Stimulated activated CD4-positive, alpha-beta T cell treated with anti-CD3 and anti-CD28 coated beads, Interleukin-1b, Interleukin-23, amount 100 ng/mL, for 1 hour (primary cell): Measurements from ENCODE around the gene LYZ.

Experiments used
- DNase-seq, 2 donors: peaks; one replicate each; pipeline ENCODE4 v3.0.0-alpha.2; 2020; ENCODE audit warnings: low read depth in 2 of 2

The LYZ gene

DNA sequence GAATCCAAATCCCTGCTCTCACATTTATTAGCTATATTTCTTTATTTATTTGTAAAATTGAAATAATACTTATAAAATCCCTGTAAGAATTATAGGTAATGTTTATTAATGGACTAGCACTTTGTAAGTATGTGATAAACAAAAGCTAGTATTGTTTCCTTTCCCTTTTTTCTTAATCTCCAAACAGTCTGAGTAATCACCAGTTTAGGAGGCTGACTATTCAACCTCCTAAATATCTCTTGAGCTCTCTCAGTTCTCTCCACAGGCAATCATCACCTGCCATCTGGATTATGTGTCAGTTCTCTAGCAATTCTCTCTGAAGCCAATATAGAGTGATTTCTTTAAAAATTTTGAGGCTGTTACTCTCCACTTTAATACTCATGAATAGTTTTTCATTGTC, 9.2 kb upstream of the LYZ start:
- DNase-seq: no peak

GRCh38 chr12:69339999-69340398, 8.2 kb upstream of the LYZ start:
- DNase-seq: no peak

DNA sequence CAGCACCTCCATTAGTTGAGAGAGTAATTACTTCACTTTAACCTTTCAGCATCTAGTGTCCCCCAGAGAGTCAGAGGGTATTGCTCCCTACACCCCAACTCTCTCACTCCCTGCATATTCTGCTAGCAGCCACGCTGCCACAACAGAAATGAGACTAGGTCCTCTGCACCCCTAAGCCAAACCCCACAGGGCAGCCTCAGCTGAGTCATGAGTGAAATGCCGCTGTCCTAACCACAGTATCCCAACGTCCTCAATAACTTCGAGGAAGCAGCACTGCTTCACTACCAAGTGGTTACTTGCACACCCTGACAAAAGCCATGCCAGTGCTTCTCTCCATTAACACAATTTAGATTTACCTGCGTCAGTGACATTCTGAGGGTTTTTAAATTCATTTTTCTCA, 6.9 kb upstream of the LYZ start:
- no peak for DNase-seq

GRCh38 chr12:69342421-69342820, 5.8 kb upstream of the LYZ start:
- no peak for DNase-seq

GRCh38 chr12:69343357-69343756, 4.8 kb upstream of the LYZ start:
- DNase-seq: no peak

- no peak for DNase-seq
These were observed 4.1 kb upstream of the LYZ start for GRCh38 chr12:69343885-69344612.

GRCh38 chr12:69345077-69345476, 3.1 kb upstream of the LYZ start:
- no peak for DNase-seq

DNA sequence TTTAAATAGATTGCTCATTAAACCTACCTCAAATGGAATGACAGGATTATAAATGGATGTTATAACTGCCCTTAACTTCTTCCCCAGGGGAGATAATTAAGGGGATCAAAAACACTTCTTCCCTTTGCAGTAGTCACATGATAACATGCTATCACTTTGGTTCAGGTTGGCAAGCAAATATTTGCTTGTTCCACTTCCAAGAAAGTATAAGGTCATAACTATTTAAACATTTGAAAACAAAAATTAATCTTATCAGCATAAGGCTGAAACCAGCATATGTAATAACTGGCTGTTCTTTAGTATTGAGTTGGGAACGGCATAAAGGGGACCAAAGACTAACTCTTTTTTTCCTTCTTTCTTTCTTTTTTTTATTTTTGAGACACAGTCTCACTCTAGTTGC, 2.4 kb upstream of the LYZ start:
- DNase-seq: no peak

- no peak for DNase-seq
These were observed 1.9 kb downstream of the LYZ start for GRCh38 chr12:69350002-69350626.

DNA sequence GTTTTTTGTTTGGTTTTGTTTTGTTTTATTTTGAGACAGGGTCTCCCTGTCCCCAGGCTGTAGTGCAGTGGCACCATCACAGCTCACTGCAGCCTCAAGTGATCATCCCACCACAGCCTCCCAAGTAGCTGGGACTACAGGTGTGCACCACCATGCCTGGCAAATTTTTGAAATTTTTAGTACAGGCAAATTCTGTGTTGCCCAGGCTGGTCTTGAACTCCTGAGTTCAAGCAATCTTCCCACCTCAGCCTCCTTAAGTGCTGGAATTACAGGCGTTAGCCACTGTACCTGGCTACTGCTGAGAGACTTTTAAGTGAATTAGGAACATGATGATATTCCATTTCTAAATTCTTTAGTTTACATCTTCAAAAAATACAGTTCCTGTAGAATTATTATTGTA, 2.6 kb downstream of the LYZ start:
- no peak for DNase-seq

GRCh38 chr12:69351462-69352236, 3.5 kb downstream of the LYZ start:
- DNase-seq: no peak

DNA sequence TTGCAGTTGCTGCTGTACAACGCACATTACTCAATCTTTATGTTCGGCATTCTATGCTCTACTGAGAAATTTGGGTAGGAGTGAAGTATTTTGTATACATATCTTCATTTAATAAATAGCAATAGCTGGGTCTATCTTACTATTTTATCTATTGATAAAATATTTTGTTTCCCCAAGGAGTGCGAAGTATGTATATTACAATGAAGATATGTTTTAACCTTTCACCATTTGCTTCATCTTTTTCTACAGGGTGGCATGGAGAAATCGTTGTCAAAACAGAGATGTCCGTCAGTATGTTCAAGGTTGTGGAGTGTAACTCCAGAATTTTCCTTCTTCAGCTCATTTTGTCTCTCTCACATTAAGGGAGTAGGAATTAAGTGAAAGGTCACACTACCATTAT, 4.7 kb downstream of the LYZ start:
- DNase-seq: no peak

- no peak for DNase-seq
These were observed 6.0 kb downstream of the LYZ start for GRCh38 chr12:69354172-69354555.

GRCh38 chr12:69354556-69355187, 6.5 kb downstream of the LYZ start:
- DNase-seq: no peak

DNA sequence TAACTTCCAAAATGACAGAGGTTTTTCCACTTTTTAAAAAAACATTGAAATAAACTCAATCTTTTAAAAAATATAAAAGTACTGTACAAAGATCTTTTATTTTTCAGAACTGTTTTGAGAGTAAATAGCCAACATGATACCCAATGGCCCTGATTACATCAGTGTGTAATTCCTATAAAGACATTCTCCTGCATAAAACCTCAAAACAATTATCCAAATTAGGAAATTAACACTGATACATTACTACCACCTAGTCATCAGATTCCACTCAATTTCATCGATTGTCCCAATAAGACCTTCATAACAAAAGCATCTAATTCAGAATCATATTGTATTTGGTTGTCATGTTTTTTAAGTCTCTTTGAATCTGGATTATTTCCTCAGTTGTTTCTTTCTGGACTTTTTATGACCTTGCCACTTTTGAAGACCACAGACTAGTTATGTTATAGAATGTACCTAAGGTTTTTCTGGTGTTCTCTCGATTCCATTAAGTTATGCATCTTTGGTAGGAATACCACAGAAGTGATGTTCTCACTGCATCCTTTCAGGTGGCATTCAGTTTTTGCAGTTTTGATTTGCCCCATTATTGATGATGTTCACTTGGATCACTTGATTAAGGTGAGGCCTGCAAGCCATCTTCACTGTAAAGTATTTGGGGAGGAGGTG, 7.3 kb downstream of the LYZ start:
- no peak for DNase-seq

DNA sequence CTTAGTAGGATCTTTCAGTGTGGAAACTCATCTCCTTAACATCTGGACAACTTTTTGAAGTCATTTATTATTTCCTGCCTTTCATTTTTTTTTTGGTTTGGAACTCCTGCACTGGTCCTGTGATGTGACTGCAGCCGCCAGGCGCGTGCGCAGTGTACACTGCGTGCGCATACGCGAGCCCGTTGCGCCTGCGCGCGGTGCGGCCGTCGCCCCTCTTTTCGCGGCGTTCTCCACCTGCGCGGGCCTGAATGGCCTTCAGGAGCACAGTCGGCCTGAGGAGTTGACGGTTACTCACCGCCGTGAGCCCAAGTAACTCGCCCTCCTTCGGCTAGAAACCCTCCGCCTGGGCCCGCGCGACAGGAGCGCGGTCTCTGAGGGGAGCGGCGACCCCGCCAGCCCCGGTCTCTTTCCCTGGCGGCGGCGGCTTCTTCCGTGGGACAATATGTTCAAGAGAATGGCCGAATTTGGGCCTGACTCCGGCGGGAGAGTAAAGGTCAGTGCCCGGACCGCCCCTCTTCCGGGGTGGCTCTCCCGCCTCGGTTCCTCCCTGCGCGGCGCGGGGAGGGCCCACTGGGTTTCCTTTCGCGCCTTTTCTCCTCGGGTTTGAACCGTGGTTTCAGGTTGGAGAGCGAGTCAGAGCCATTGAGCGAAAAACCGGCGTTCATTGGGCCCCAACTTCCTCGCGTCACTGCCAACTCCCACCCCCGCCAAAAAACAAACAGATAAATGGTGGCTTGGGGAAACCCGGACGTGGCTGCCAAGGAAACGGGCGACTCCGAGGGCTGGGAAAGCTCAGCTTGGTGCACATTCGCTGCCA, 11.6 kb downstream of the LYZ start, which contains the start of gene YEATS4:
Gene YEATS4 (plus strand): TSS at position 213 of the 817 bp plus-strand sequence. CDS start 230 bp downstream, at position 443.
- peak; percentile 59 to 69 for DNase-seq

- no peak for DNase-seq
These were observed 12.1 kb downstream of the LYZ start for GRCh38 chr12:69360348-69360672.

- DNase-seq: no peak
These were observed 18.6 kb downstream of the LYZ start for GRCh38 chr12:69366796-69367195.

DNA sequence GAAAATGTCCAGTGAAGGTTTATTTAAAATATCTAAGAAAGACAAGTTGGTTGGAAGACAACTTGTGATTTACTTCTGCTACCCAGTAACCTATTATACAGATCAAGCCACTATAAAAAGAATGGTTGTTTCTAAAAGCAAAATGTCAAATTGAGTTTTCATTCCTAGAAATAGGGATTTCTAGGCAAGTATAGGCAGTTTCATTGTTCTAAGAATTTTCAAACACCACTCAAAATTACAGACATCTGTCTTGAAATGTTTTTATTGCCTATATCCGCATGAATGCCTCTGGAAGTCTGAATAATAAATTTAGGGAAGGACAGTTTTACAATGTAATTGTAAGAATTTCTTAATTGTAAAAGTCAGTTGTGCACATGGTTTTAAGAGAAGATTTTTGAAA, 20.0 kb downstream of the LYZ start:
- DNase-seq: no peak

DNA sequence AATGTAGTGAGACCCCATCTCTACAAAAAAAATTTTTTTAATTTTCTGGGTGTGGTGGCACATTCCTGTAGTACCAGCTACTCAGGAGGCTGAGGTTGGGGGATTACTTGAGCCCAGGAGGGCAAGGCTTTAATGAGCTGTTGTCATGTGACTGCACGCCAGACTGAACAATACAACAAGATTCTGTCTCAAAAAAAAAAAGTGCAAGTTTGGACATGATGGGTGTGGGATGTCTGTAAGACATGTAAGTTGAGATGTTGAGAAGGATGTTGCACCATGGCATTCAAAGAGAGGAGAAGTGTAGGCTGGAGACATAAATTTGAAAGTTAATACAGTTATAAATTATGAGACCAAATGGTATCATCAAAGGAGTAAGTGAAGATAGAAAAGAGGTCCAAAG, 34.9 kb downstream of the LYZ start:
- DNase-seq: no peak

DNA sequence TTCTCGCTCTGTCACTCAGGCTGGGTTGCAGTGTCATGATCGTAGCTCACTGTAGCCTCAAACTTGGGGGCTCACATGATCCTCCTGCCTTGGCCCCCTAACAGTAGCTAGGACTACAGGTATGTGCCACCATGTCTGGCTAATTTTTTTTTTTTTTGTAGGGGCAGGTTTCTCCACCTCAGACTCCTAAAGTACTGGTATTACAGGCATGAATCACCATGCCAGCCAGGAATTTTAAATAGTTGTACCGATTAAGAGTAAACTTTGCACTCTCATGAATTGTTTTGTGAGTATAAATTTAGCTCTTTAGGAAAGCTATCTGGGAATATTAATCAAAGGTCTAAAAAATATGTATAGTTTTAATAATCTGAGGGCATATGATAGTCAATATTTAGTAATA, 36.9 kb downstream of the LYZ start:
- no peak for DNase-seq
